H1 (cell line): ENCODE measurements around the gene CCDC106. TPM values are rescaled to one million over a fixed set of nuclear protein-coding genes. Genes with fewer than 3 reads are reported as not detected.

Experiments used
- ATF3 ChIP-seq: IDR thresholded peaks from 2 replicates; pipeline ENCODE4 v1.6.1; 2011; ENCODE audit warnings: low read depth, mild to moderate bottlenecking, low read length; ENCODE audit not compliant: insufficient read depth
- BRCA1 ChIP-seq: IDR thresholded peaks from 2 replicates; pipeline ENCODE4 v1.6.1; 2012; ENCODE audit warnings: low read depth, low read length, improper control_type of control experiment
- CBX5 ChIP-seq: fragments of 300-800, 300-1000 bp; sonication (generic); IDR thresholded peaks from 2 replicates; pipeline ENCODE4 v1.7.1; 2016; ENCODE audit warnings: antibody characterized with exemption, low read length, low read depth
- CBX8 ChIP-seq: fragments of 300-800, 300-1000 bp; sonication (generic); IDR thresholded peaks from 2 replicates; pipeline ENCODE4 v1.7.1; 2016; ENCODE audit warnings: low read depth, low read length, borderline replicate concordance
- CEBPB ChIP-seq: IDR thresholded peaks from 2 replicates; pipeline ENCODE4 v1.6.1; 2012; ENCODE audit warnings: low read depth, low read length
- CTCF ChIP-seq, 3 experiments: IDR thresholded peaks; 1 replicate in 2 of 3; 2 replicates in 1 of 3; pipeline versions ENCODE4 v1.5.1 to v1.6.1; 2011; ENCODE audit warnings: low read length in 3 of 3, mild to moderate bottlenecking in 3 of 3, inconsistent platforms in 2 of 3, low read depth in 1 of 3, moderate library complexity in 1 of 3; ENCODE audit not compliant: insufficient read depth in 1 of 3; ENCODE audit errors: control extremely low read depth in 1 of 3
- E2F6 ChIP-seq: IDR thresholded peaks from 2 replicates; pipeline ENCODE4 v1.6.1; 2012; ENCODE audit warnings: inconsistent platforms
- HDAC2 ChIP-seq, 2 experiments: fragments of 300-600 bp in 1 of 2; sonication (generic) in 1 of 2; IDR thresholded peaks; 2 replicates each; pipeline ENCODE4 v1.6.1; 2011 to 2012; ENCODE audit warnings: low read depth in 2 of 2, low read length in 2 of 2, mild to moderate bottlenecking in 2 of 2, moderate library complexity in 2 of 2, borderline replicate concordance in 1 of 2, inconsistent platforms in 1 of 2
- JUN ChIP-seq: IDR thresholded peaks from 2 replicates; pipeline ENCODE4 v1.6.1; 2011; ENCODE audit warnings: low read depth, mild to moderate bottlenecking, improper control_type of control experiment, low read length
- KDM1A ChIP-seq: fragments of 200-600, 300-600 bp; sonication (generic); IDR thresholded peaks from 2 replicates; pipeline ENCODE4 v1.7.1; 2016; ENCODE audit warnings: mild to moderate bottlenecking, low read length, borderline replicate concordance
- KDM5A ChIP-seq: fragments of 200-600 bp; IDR thresholded peaks from 2 replicates; pipeline ENCODE4 v1.7.1; 2012; ENCODE audit warnings: mild to moderate bottlenecking, low read length, inconsistent platforms, mixed read lengths
- PHF8 ChIP-seq: fragments of 200-600 bp; sonication (generic); conservative IDR thresholded peaks from 2 replicates; pipeline ENCODE4 v1.7.1; 2012; ENCODE audit warnings: low read depth, mild to moderate bottlenecking, inconsistent platforms, low read length, moderate library complexity
- POLR2AphosphoS5 ChIP-seq: IDR thresholded peaks from 2 replicates; pipeline ENCODE4 v1.6.1; 2011; ENCODE audit warnings: low read depth, low read length
- RNF2 ChIP-seq: fragments of 200-900, 300-1000 bp; sonication (generic); IDR thresholded peaks from 2 replicates; pipeline ENCODE4 v1.7.1; 2016; ENCODE audit warnings: borderline replicate concordance, low read depth, mild to moderate bottlenecking, antibody characterized with exemption, low read length; ENCODE audit not compliant: poor library complexity, severe bottlenecking; ENCODE audit errors: missing control alignments
- SIX5 ChIP-seq: IDR thresholded peaks from 2 replicates; pipeline ENCODE4 v1.6.1; 2011; ENCODE audit warnings: mild to moderate bottlenecking, low read depth, low read length
- SP1 ChIP-seq: IDR thresholded peaks from 2 replicates; pipeline ENCODE4 v1.6.1; 2011; ENCODE audit warnings: low read depth, low read length
- SP4 ChIP-seq: IDR thresholded peaks from 2 replicates; pipeline ENCODE4 v1.6.1; 2012; ENCODE audit warnings: low read length, inconsistent platforms
- SRF ChIP-seq: IDR thresholded peaks from 2 replicates; pipeline ENCODE4 v1.6.1; 2011; ENCODE audit warnings: mild to moderate bottlenecking, low read depth, low read length, moderate library complexity
- TBP ChIP-seq: IDR thresholded peaks from 2 replicates; pipeline ENCODE4 v1.6.1; 2011; ENCODE audit warnings: low read depth, low read length, improper control_type of control experiment
- TCF12 ChIP-seq: IDR thresholded peaks from 2 replicates; pipeline ENCODE4 v1.6.1; 2011; ENCODE audit warnings: low read depth, mild to moderate bottlenecking, low read length
- polyA plus RNA-seq, 7 experiments: library from polyadenylated mRNA; depleted of rRNA in 3 of 7; stranded (reverse) in 5 of 7; unstranded in 2 of 7; fragments of >200 nt in 5 of 7; fragments of 200-250 nt in 2 of 7; gene quantifications; 1 replicate in 5 of 7; 2 replicates in 1 of 7; 4 replicates in 1 of 7; pipeline versions ENCODE4 v1.2.1 to v1.2.3, GENCODE V29; 2011 to 2013; ENCODE audit warnings: missing spikeins in 2 of 7, mixed read lengths in 2 of 7
- total RNA-seq: library from RNA; stranded (reverse); fragmentation: NEBNext Ultra II Directional; extraction: Animal tissue kit (Norgen Biotek cat#: 25700); gene quantifications from 2 replicates; pipeline ENCODE4 v1.2.1, GENCODE V29; 2021

CCDC106 gene
- total and polyA plus RNA-seq, 2 of the 8 experiments (the other 6 are each of a cell fraction or from before 2014, with no cell fraction given): 12.0 to 20.1 TPM

GRCh38 chr19:55643003-55643886, 4.8 kb upstream of the CCDC106 start, which contains the start of gene ZNF581 (continued):
- TF ChIP-seq RNF2 (no peak), SRF (0 out of 2 replicates have a peak, but pooled peaks have one; percentile 17), TCF12 (no peak), ATF3 (no peak), E2F6 (no peak), PHF8 (0 out of 2 replicates have a peak, but pooled peaks have one; percentile 39), CEBPB (no peak), SIX5 (no peak), POLR2AphosphoS5 (peak; percentile 27), BRCA1 (no peak), CTCF (IDR thresholded peaks at IDR 0.05; ENCODE audit: control extremely low read depth in 1 of 3, insufficient read depth in 1 of 3, low read depth in 1 of 3, low read length in 3 of 3) (no peak), CBX8 (no peak), TBP (peak; percentile 84), SP4 (0 out of 2 replicates have a peak, but pooled peaks have one; percentile 54), CBX5 (no peak), KDM1A (no peak), JUN (no peak), HDAC2 (IDR thresholded peaks at IDR 0.05; ENCODE audit: borderline replicate concordance in 1 of 2, low read depth in 2 of 2, low read length in 2 of 2) (0 out of 4 replicates have a peak, but pooled peaks have one; percentile 10 to 18), SP1 (peak; percentile 73), KDM5A (peak; percentile 84)
